Measurements from ENCODE around the gene SFMBT2. TPM values are rescaled to one million over a fixed set of nuclear protein-coding genes. Genes with fewer than 3 reads are reported as not detected.

SFMBT2 gene
- total and polyA plus RNA-seq, 10 of the 15 experiments (the other 5 are each of a cell fraction or from before 2014, with no cell fraction given): 2.8 to 29.6 (median 15.1) TPM

DNA sequence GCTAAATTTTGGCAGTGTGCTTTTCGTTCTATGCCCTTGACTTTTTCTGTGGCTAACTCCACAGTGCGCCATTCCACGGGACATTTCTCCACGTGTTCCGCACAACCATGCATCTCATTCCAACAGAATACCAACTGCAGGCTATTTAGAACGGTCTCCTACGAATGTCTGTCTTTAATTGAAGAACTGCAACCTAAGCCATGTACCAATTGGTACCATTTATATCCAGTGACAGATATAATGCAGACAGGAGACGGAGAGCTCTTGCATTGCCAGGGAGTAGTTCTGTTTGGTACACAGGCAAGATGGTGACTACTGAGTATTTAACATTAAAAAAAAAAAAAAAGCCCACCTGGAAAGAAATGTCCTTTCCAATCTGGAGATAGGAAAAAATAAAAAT lies 9.1 kb downstream of the SFMBT2 start:
- Histone ChIP-seq H3K36me3 (ENCODE audit: control insufficient read depth in 2 of 2, insufficient read depth in 2 of 2, low read length in 1 of 2) (peaks cover 10 to 21% of the 10 kb centered on the region in 2 experiments), H3K4me2 (ENCODE audit: control insufficient read depth, insufficient read depth) (no peak overlapping the region), H3K27ac (ENCODE audit: control insufficient read depth, insufficient read depth) (no peak overlapping the region), H3K79me2 (ENCODE audit: control insufficient read depth, insufficient read depth, low read length) (peaks cover 93% of the 10 kb centered on the region), H3K9me3 (replicated peaks; ENCODE audit: control insufficient read depth, insufficient read depth, low read length) (no peaks in the 10 kb centered on the region; the same call in 2 of the 3 replicates), H3K4me1 (ENCODE audit: control insufficient read depth, insufficient read depth, low read length) (no peaks in the 10 kb centered on the region; the same call in 1 of the 2 replicates), H3K4me3 (no peak overlapping the region), H4K20me1 (ENCODE audit: control insufficient read depth, insufficient read depth) (peaks cover 10% of the 10 kb centered on the region), H2AFZ (ENCODE audit: control insufficient read depth, low read depth, low read length) (no peak overlapping the region), H3K9ac (ENCODE audit: control insufficient read depth, insufficient read depth, low read length) (no peak overlapping the region), H3K27me3 (replicated peaks in 1 of 2; ENCODE audit: control insufficient read depth in 2 of 2, insufficient read depth in 2 of 2, low read length in 1 of 2) (no peaks in the 10 kb centered on the region)
- ChIA-PET CTCF (interaction anchor here (1.1 to 1.3 kb wide), 2 partner anchors 19 to 483 kb away, joined by 3 read pairs; no protein-coding TSS in a partner anchor), SMC1A (ENCODE audit: uncharacterized antibody, unreplicated experiment) (no interaction called here), RAD21 (ENCODE audit: unreplicated experiment) (no interaction called here), POLR2A (no interaction called here)
- no peak for ATAC-seq
- FAIRE-seq: no peak
- 98% methylated on average over 8 of the region's 8 CpGs for WGBS (ENCODE audit: insufficient coverage, insufficient replicate concordance, low lambda C conversion rate, missing lambda C conversion rate)
- no peak for DNase-seq (ENCODE audit: low read depth, low spot score)
- no peak for TF ChIP-seq TAF1 (IDR thresholded peaks at IDR 0.05; ENCODE audit: borderline replicate concordance, low read depth, low read length)
- no peak for TF ChIP-seq USF1 (IDR thresholded peaks at IDR 0.05; ENCODE audit: borderline replicate concordance, extremely low read length, insufficient read depth, low read depth, low read length)
- TF ChIP-seq, protein P1, sequence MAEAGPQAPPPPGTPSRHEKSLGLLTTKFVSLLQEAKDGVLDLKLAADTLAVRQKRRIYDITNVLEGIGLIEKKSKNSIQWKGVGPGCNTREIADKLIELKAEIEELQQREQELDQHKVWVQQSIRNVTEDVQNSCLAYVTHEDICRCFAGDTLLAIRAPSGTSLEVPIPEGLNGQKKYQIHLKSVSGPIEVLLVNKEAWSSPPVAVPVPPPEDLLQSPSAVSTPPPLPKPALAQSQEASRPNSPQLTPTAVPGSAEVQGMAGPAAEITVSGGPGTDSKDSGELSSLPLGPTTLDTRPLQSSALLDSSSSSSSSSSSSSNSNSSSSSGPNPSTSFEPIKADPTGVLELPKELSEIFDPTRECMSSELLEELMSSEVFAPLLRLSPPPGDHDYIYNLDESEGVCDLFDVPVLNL (IDR thresholded peaks at IDR 0.05; ENCODE audit: low read depth, low read length): no peak
- TF ChIP-seq RELA (IDR thresholded peaks at IDR 0.05; ENCODE audit: borderline replicate concordance, partially characterized antibody): no peak
- TF ChIP-seq DPF2 (IDR thresholded peaks at IDR 0.05): no peak
- TF ChIP-seq KLF5 (IDR thresholded peaks at IDR 0.05; ENCODE audit: partially characterized antibody): no peak
- no peak for TF ChIP-seq MYC (IDR thresholded peaks at IDR 0.05; ENCODE audit: insufficient read depth, insufficient read length, insufficient replicate concordance, low read length, severe bottlenecking)
- TF ChIP-seq, protein P2, sequence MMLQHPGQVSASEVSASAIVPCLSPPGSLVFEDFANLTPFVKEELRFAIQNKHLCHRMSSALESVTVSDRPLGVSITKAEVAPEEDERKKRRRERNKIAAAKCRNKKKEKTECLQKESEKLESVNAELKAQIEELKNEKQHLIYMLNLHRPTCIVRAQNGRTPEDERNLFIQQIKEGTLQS (IDR thresholded peaks at IDR 0.05; ENCODE audit: borderline replicate concordance, extremely low read depth, low read depth, low read length): no peak
- no peak for TF ChIP-seq KAT2A (conservative IDR thresholded peaks at IDR 0.05; ENCODE audit: control insufficient read depth, low read depth, low read length)
- intact Hi-C loops (cut with micrococcal nuclease; ENCODE audit: unreplicated experiment) (no loop called here), in situ Hi-C loops (cut with MboI) (loop anchor here (25.0 kb wide), 1 partner anchor 739 kb away; no protein-coding TSS in a partner anchor)
- BruUV-seq (replicated peaks): TSS peak; percentile 6
